IMR-90 (cell line): ENCODE results near the gene RIMS1. TPM values are rescaled to one million over a fixed set of nuclear protein-coding genes. Genes with fewer than 3 reads are reported as not detected.

Experiments used
- ATAC-seq: fragments of 200-7000 bp; cut with Tn5 transposase; 2 replicates; pipeline ENCODE4 v1.9.1; 2020; ENCODE audit warnings: low read depth, mild to moderate bottlenecking, moderate library complexity
- BruUV-seq: library from RNA; stranded (reverse); fragments of 400-500 nt; replicated peaks from 2 replicates; lab custom pipeline; 2021; lab: Mats Ljungman, UMichigan
- CTCF ChIA-PET: fragments of 300-600 bp; formaldehyde crosslinking; extraction: SDS; loops from one replicate; lab custom pipeline; 2021; ENCODE audit warnings: antibody characterized with exemption; lab: Yijun Ruan, JAX
- POLR2A ChIA-PET: fragments of 300-600 bp; sonication (Branson Sonifier 250); formaldehyde crosslinking; loops from one replicate; lab custom pipeline; 2022; ENCODE audit warnings: antibody characterized with exemption; ENCODE audit not compliant: unreplicated experiment; lab: Charles Lee
- DNase-seq: peaks from one replicate; pipeline ENCODE4 v3.0.0; 2013
- H2AFZ ChIP-seq: replicated peaks from 2 replicates; pipeline ENCODE3; 2013; ENCODE audit warnings: low read length, mild to moderate bottlenecking; ENCODE audit not compliant: poor library complexity
- H2AK5ac ChIP-seq: 2 replicates; pipeline ENCODE4 v1.6.1; 2013; ENCODE audit warnings: low read depth, low read length, inconsistent platforms
- H2AK9ac ChIP-seq: replicated peaks from 2 replicates; pipeline ENCODE3; 2013; ENCODE audit warnings: mild to moderate bottlenecking, low read depth, low read length, moderate library complexity; ENCODE audit not compliant: poor library complexity
- H2BK120ac ChIP-seq: 2 replicates; pipeline ENCODE4 v1.6.1; 2013; ENCODE audit warnings: low read depth, low read length, inconsistent platforms
- H2BK15ac ChIP-seq: 3 replicates; pipeline ENCODE4 v1.6.1; 2013; ENCODE audit warnings: low read depth, low read length, inconsistent platforms
- H2BK20ac ChIP-seq: 2 replicates; pipeline ENCODE4 v1.6.1; 2013; ENCODE audit warnings: low read depth, mild to moderate bottlenecking, inconsistent platforms, low read length, moderate library complexity
- H2BK5ac ChIP-seq: 2 replicates; pipeline ENCODE4 v1.6.1; 2013; ENCODE audit warnings: mild to moderate bottlenecking, low read depth, low read length, inconsistent platforms; ENCODE audit not compliant: poor library complexity, severe bottlenecking
- H3K14ac ChIP-seq: replicated peaks from 2 replicates; pipeline ENCODE4 v1.6.1; 2013; ENCODE audit warnings: low read depth, low read length, inconsistent platforms
- H3K18ac ChIP-seq: 2 replicates; pipeline ENCODE4 v1.6.1; 2013; ENCODE audit warnings: low read depth, low read length, control low read depth
- H3K23ac ChIP-seq: 2 replicates; pipeline ENCODE4 v1.6.1; 2013; ENCODE audit warnings: low read depth, low read length, inconsistent platforms
- H3K27ac ChIP-seq: 2 replicates; pipeline ENCODE4 v1.5.1; 2013; ENCODE audit warnings: mild to moderate bottlenecking, control low read depth, low read length; ENCODE audit not compliant: insufficient read depth
- H3K27me3 ChIP-seq: 2 replicates; pipeline ENCODE4 v1.6.1; 2013; ENCODE audit warnings: low read length; ENCODE audit not compliant: control insufficient read depth, insufficient read depth
- H3K36me3 ChIP-seq: 2 replicates; pipeline ENCODE4 v1.6.1; 2013; ENCODE audit warnings: low read length, mixed read lengths; ENCODE audit not compliant: control insufficient read depth, insufficient read depth
- H3K4ac ChIP-seq: 2 replicates; pipeline ENCODE4 v1.6.1; 2013; ENCODE audit warnings: low read depth, low read length, inconsistent platforms
- H3K4me1 ChIP-seq: 2 replicates; pipeline ENCODE4 v1.6.1; 2013; ENCODE audit warnings: low read length, mixed read lengths; ENCODE audit not compliant: control insufficient read depth, insufficient read depth
- H3K4me2 ChIP-seq: 2 replicates; pipeline ENCODE4 v1.6.1; 2013; ENCODE audit warnings: low read depth, mild to moderate bottlenecking, control low read depth, low read length, moderate library complexity
- H3K4me3 ChIP-seq: 2 replicates; pipeline ENCODE4 v1.5.1; 2013; ENCODE audit warnings: low read depth, mild to moderate bottlenecking, control low read depth, low read length, moderate library complexity; ENCODE audit not compliant: insufficient read depth
- H3K56ac ChIP-seq: 2 replicates; pipeline ENCODE4 v1.6.1; 2013; ENCODE audit warnings: low read length, inconsistent platforms; ENCODE audit not compliant: insufficient read depth; ENCODE audit errors: extremely low read depth
- H3K79me1 ChIP-seq, 2 experiments: 2 replicates each; pipeline ENCODE4 v1.6.1; 2013; ENCODE audit warnings: low read length in 2 of 2, inconsistent platforms in 1 of 2, low read depth in 1 of 2
- H3K9ac ChIP-seq: 2 replicates; pipeline ENCODE4 v1.6.1; 2013; ENCODE audit warnings: low read depth, low read length, control low read depth
- H3K9me1 ChIP-seq: 2 replicates; pipeline ENCODE4 v1.6.1; 2013; ENCODE audit warnings: low read length, inconsistent platforms; ENCODE audit not compliant: insufficient read depth
- H3K9me3 ChIP-seq: 2 replicates; pipeline ENCODE4 v1.6.1; 2013; ENCODE audit warnings: low read length; ENCODE audit not compliant: control insufficient read depth, insufficient read depth
- H4K20me1 ChIP-seq: 2 replicates; pipeline ENCODE4 v1.6.1; 2013; ENCODE audit warnings: low read length, inconsistent platforms; ENCODE audit not compliant: insufficient read depth
- H4K5ac ChIP-seq: 2 replicates; pipeline ENCODE4 v1.6.1; 2013; ENCODE audit warnings: mild to moderate bottlenecking, low read depth, low read length, control low read depth
- H4K8ac ChIP-seq, 2 experiments: 2 replicates each; pipeline ENCODE4 v1.6.1; 2013; ENCODE audit warnings: low read depth in 2 of 2, low read length in 2 of 2, control low read depth in 1 of 2, inconsistent platforms in 1 of 2
- H4K91ac ChIP-seq: 2 replicates; pipeline ENCODE4 v1.6.1; 2013; ENCODE audit warnings: low read depth, low read length, inconsistent platforms; ENCODE audit not compliant: insufficient read depth
- CHD1 ChIP-seq: IDR thresholded peaks from 2 replicates; pipeline ENCODE4 v1.6.1; 2012; ENCODE audit warnings: low read depth, low read length, improper control_type of control experiment
- ELK1 ChIP-seq: fragments of 150-350 bp; IDR thresholded peaks from 2 replicates; pipeline ENCODE4 v1.6.1; 2016; ENCODE audit warnings: low read depth, mild to moderate bottlenecking, low read length, moderate library complexity, borderline replicate concordance
- NFE2L2 ChIP-seq: fragments of 150-350 bp; IDR thresholded peaks from 2 replicates; pipeline ENCODE4 v1.6.1; 2016; ENCODE audit warnings: low read depth, mild to moderate bottlenecking, low read length
- SMC3 ChIP-seq: fragments of 150-350 bp; IDR thresholded peaks from 2 replicates; pipeline ENCODE4 v1.6.1; 2016; ENCODE audit warnings: low read depth, mild to moderate bottlenecking, antibody characterized with exemption, low read length, moderate library complexity
- WGBS, 2 experiments: methylation state at CpG; one replicate each; pipeline versions ENCODE4 v1.1.5 to v1.1.7; 2013; ENCODE audit warnings: missing lambda C conversion rate in 2 of 2; ENCODE audit not compliant: insufficient read length in 1 of 2; ENCODE audit errors: extremely low coverage in 2 of 2; 5-methylcytosine and 5-hydroxymethylcytosine counted together
- dilution Hi-C: fragments of 300-500 bp; cut with HindIII; formaldehyde crosslinking; loops from one replicate; pipeline ENCODE4 v1.14.3; 2018; ENCODE audit warnings: low sequenced_read_pairs; ENCODE audit not compliant: unreplicated experiment
- in situ Hi-C: fragments of 300-500 bp; cut with MboI; formaldehyde crosslinking; loops from 3 replicates; pipeline ENCODE4 v1.14.3; 2019; ENCODE audit warnings: low sequenced_read_pairs, inconsistent platforms, mixed read lengths
- intact Hi-C: fragments of 100-400 bp; cut with micrococcal nuclease; formaldehyde crosslinking; loops from 2 replicates; pipeline ENCODE4 v1.10.0; 2022
- polyA plus RNA-seq, 3 experiments: library from polyadenylated mRNA; depleted of rRNA; stranded (reverse); fragments of >200 nt; gene quantifications; 2 replicates each; pipeline ENCODE4 v1.2.3, GENCODE V29; 2012; ENCODE audit warnings: low replicate concordance in 1 of 3
- total RNA-seq: library from RNA; depleted of rRNA; stranded (reverse); fragments of >200 nt; gene quantifications from 2 replicates; pipeline ENCODE4 v1.2.3, GENCODE V29; 2012

Gene RIMS1
- total and polyA plus RNA-seq, 2 of the 4 experiments (the other 2 are of a cell fraction) = 0.44 to 3.8 TPM

DNA sequence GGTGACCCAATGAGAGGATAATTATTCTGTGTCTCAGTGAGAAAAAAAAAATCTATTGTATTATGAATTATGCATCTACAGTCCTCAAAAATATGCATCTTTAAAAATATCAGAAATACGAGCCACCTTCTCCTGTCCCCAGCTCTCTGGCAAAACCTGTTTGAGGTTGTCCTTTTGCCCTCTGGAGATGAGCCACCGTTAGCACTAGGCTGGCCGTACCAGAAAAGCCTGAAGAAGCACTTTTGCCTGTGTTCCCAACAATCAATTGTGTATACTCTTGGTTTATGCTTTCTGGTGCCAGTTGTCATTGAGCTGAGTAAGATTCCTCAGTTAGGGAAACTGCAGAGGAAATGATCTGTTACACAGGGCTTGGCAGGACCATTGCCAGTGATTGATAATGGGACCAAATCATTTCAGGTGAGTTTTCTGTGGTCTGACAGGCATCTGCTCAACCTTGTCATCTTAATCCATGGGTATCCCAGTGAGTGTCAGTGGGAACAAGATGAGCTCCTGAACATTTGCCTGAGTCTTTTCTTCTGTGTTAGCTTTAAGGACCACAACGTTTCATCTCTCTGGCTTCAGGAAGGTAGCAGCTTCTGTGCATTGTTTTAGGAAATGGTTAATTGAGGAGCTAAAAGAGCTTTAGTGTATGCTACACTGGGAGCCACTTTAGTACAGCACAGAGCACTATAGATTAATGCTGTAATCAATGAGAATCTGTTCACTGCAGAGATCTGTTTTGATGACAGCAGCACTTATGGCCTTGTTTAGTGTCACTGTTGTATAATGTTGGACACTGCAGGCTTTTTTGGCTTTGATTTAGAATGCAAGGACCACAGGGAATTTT, 330.1 kb downstream of the RIMS1 start:
- no peak overlapping the region for H3K4ac ChIP-seq

More for the DNA sequence above, 330.1 kb downstream of the RIMS1 start:
- H2AK5ac ChIP-seq = no peak overlapping the region
- H4K20me1 ChIP-seq = no peaks in the 10 kb centered on the region
- no peaks in the 10 kb centered on the region for H3K27me3 ChIP-seq
- no peak overlapping the region for H2BK5ac ChIP-seq
- no peak overlapping the region for H3K18ac ChIP-seq
- dilution Hi-C loops (no loop called here), in situ Hi-C loops (no loop called here), intact Hi-C loops (no loop called here)
- no peak overlapping the region for H3K56ac ChIP-seq
- H3K4me1 ChIP-seq = no peaks in the 10 kb centered on the region
- H3K4me3 ChIP-seq = no peak overlapping the region
- H3K9me1 ChIP-seq = no peaks in the 10 kb centered on the region; the same call in 1 of the 2 replicates
- H3K9me3 ChIP-seq = no peaks in the 10 kb centered on the region
- TF ChIP-seq CHD1 (no peak), NFE2L2 (no peak), ELK1 (no peak), SMC3 (no peak)
- ChIA-PET POLR2A (no interaction called here), CTCF (interaction anchor here (1.1 kb wide), 1 partner anchor 8 kb away, joined by 4 read pairs; no protein-coding TSS in a partner anchor)
- no peak overlapping the region for H3K4me2 ChIP-seq
- no peak overlapping the region for H3K23ac ChIP-seq
- H3K9ac ChIP-seq = no peak overlapping the region
- H3K79me1 ChIP-seq = no peaks in the 10 kb centered on the region
- H3K27ac ChIP-seq = no peak overlapping the region
- no peak overlapping the region for H4K91ac ChIP-seq
- H3K14ac ChIP-seq = no peak overlapping the region
- no peak overlapping the region for H4K5ac ChIP-seq
- H2AFZ ChIP-seq = no peak overlapping the region
- H2AK9ac ChIP-seq = no peak overlapping the region
- no TSS peak for BruUV-seq
- H2BK20ac ChIP-seq = no peak overlapping the region
- H2BK15ac ChIP-seq = no peak overlapping the region
- DNase-seq (no peak), ATAC-seq (no peak)
- no CpG with 5 or more reads among the region's 4 CpGs for WGBS, 2 experiments
- no peak overlapping the region for H2BK120ac ChIP-seq
- no peaks in the 10 kb centered on the region for H3K36me3 ChIP-seq
- H4K8ac ChIP-seq = no peak overlapping the region
